Left kidney (tissue), 2 donors: ENCODE data around the gene NUPR2. TPM values are rescaled to one million over a fixed set of nuclear protein-coding genes. Genes with fewer than 3 reads are reported as not detected.
A peak's percentile ranks its signal among the peaks of the same experiment; 100 is the strongest.
"Not testable (repeated sequence)": the region's sequence is repeated elsewhere in the genome, so short reads cannot be mapped to it uniquely, and the experiment has no call there.

Experiments
- DNase-seq: peaks from one replicate; pipeline ENCODE4 v3.0.0-alpha.2; 2013
- polyA plus RNA-seq: library from polyadenylated mRNA; unstranded; fragments of 120-200 nt; gene quantifications from one replicate; pipeline ENCODE4 v1.2.1, GENCODE V29; 2013; ENCODE audit not compliant: insufficient read length

The NUPR2 gene
- polyA plus RNA-seq, 1 donor = 2.0 TPM

DNA sequence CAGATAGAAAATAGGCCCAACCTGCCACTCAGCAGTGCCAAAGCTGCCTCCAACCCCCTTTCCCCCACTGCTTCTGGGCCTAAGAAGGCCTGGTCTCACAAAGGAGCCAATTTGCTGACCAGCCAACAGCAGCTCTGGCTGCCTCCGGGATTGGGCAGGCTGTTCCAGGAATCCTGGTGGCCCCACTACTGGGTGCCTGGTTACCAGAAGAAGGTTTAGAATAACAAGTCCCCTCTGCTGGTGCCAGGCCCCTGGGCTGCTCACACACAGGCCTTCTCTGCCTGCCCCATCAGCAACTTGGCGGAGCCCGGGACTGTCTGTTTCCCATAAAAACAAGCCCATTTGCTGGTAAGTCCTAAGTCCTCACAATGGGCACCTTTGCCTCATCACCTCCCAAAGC lies 24.6 kb downstream of the NUPR2 start:
- DNase-seq = no peak

DNA sequence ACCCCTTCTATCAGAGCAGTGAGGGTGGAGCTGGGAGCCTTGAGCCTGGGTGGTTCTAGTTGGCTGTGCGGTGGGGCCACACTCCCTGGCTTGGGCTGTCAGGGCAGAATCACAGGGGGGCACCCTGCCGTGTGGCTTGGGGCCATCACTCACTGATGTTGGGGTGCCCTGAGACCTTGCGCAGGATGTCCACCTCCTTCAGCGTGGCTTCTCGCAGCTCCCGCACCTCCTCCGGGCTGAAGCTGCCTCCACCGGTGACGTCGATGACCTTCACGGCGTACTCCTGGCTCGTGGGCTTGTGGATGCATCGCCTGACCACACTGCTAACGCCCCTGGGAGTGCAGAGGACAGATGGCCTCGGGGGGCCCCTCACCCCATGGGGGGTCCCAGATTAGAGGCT lies 28.8 kb downstream of the NUPR2 start:
- no peak for DNase-seq

DNA sequence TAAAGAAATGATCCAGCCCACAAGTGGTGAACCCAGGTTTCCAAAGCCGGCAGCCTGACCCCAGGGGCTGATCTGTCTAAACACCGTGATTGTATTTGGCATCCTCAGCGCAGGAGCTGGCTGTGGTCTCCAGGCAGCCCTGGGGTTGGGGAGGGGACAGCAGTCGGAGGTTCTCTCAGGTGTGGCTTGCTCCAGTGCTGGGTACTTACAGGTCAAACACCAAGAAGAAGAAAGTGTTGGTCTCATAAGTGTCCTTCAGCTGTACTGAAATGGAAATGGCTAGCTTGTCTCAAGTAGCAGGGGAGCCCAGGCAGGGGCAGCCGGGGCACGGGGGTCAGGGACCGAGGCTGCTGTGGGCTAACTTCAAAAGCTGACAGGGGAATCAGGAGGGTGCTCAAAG lies 29.5 kb downstream of the NUPR2 start:
- DNase-seq = no peak

DNA sequence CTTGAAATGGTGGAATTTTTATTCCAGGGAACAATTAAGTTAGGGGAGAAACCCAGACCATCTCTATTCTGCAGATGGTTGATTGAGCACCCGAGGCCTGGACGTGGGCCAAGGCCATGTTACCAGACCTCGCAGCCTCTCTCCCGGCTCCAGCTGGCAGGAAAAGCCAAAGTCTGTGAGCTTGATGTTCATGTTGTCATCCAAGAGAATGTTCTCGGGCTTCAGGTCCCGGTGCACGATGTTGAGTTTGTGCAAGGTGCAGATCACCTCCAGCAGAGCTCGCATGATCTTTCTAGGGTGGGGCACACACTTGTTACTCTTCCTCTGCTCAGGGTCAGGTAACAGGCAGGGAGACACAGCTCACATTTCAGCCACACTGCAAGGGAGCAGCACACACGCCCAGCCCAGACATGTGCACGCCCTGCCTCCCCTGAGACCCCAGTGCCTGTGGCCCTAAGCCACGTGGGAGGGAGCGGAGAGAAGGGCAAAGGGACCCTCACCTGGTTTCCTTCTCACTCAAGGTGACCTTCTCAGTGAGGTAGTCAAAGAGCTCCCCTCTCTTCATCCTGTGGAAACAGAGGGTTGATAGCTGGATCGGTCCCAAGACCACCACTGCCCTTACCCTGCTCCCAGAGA lies 32.9 kb downstream of the NUPR2 start:
- no peak for DNase-seq

DNA sequence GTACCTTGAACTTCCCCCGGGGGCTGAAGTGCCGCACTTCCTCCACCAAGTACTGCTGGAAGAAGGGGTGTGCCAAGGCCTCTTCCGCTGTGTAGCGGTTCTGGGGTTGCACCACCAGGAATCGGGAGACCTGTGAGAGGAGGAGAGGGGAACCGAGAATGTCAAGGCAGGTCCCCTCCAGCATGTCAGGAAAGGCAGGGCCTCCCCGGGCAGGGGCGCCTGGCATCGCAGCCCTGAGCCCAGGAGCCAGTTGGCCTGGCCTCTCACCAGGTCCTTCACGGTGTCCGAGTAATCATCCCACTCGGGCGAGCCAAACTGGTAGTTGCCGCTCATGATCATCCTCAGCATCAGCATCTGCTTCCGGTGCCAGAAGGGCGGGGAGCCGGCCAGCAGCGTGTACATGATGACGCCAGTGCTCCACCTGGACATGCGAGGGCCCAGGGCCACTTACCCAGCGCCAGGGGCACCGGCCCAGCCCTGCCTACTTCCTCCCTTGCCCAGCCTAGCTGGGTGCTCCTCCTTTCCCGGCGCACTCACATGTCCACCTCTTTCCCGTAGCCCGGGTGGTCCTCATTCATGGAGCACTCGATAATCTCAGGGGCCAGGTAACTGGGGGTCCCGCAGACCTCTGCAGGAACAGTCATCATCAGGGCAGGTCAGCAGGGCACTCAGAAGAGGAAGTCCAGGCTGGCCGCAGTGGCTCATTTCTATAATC lies 34.4 kb downstream of the NUPR2 start:
- DNase-seq = no peak

GRCh38 chr7:56080726-56081435 lies 35.3 kb downstream of the NUPR2 start:
- DNase-seq = not testable (repeated sequence)

DNA sequence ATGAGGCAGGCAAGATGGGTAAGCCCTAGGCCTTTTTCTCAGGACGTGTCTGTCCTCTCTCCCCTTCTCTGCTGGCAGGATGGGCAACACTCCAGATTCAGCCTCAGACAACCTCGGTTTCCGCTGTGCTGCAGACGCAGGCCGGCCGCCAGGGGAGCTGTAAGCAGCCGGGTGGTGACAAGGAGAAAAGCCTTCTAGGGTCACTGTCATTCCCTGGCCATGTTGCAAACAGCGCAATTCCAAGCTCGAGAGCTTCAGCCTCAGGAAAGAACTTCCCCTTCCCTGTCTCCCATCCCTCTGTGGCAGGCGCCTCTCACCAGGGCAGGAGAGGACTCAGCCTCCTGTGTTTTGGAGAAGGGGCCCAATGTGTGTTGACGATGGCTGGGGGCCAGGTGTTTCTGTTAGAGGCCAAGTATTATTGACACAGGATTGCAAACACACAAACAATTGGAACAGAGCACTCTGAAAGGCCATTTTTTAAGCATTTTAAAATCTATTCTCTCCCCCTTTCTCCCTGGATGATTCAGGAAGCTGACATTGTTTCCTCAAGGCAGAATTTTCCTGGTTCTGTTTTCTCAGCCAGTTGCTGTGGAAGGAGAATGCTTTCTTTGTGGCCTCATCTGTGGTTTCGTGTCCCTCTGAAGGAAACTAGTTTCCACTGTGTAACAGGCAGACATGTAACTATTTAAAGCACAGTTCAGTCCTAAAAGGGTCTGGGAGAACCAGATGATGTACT lies 36.6 kb downstream of the NUPR2 start:
- DNase-seq = no peak

DNA sequence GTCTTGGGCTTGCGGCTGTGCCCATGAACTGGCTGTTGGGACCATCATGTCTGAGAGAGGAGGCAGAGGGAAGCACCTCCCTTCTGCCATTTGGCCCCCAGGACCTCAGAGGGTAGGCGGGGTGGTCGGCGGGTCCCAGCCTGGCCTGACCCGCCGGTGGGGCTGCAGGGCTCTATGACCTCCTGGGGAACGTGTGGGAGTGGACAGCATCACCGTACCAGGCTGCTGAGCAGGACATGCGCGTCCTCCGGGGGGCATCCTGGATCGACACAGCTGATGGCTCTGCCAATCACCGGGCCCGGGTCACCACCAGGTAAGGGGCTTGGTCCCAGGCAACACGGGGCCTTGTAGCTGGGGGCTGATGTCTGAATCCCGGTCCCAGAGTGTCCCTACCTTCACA lies 38.0 kb downstream of the NUPR2 start:
- no peak for DNase-seq

GRCh38 chr7:56077681-56078080 lies 38.5 kb downstream of the NUPR2 start:
- no peak for DNase-seq

- peak; percentile 84 for DNase-seq
These were observed 41.8 kb downstream of the NUPR2 start for GRCh38 chr7:56074371-56074791.

GRCh38 chr7:56066376-56066775 lies 49.8 kb downstream of the NUPR2 start:
- not testable (repeated sequence) for DNase-seq

Other genes with a start within 250 kb of the NUPR2 start
- 18.5 TPM for gene ZNF713, start 229.0 kb downstream of the NUPR2 start, polyA plus RNA-seq
- gene MRPS17, start 164.5 kb downstream of the NUPR2 start, polyA plus RNA-seq = 19.1 TPM
- gene NIPSNAP2, start 151.8 kb downstream of the NUPR2 start, polyA plus RNA-seq = 124 TPM
- gene PSPH, start 65.0 kb downstream of the NUPR2 start, polyA plus RNA-seq = 30.4 TPM
- gene CCT6A, start 64.7 kb downstream of the NUPR2 start, polyA plus RNA-seq = 316 TPM
- gene SUMF2, start 52.1 kb downstream of the NUPR2 start, polyA plus RNA-seq = 153 TPM
- gene PHKG1, start 23.5 kb downstream of the NUPR2 start, polyA plus RNA-seq = 2.9 TPM
- gene CHCHD2, start 9.9 kb downstream of the NUPR2 start, polyA plus RNA-seq = 208 TPM